ENCODE measurements around the gene IKZF3.
"Not testable (repeated sequence)": the region's sequence is repeated elsewhere in the genome, so short reads cannot be mapped to it uniquely, and the experiment has no call there.

DNA sequence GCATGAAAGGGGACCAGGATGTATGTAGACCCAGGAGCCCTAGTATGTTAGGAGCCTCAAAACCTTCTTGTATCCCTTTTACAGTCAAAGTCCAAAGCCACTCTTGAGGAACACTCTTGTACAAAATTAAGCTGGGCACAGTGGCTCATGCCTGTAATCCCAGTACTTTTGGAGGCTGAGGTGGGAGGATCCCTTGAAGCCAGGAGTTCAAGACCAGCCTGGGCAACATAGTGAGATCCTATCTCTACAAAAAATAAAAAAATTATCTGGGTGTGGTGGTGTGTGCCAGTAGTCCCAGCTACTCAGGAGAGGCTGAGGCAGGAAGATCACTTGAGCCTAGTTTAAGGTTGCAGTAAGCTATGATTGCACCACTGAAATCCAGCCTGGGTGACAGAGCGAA, 138.2 kb downstream of the IKZF3 start:
- TF ChIP-seq, protein P1, sequence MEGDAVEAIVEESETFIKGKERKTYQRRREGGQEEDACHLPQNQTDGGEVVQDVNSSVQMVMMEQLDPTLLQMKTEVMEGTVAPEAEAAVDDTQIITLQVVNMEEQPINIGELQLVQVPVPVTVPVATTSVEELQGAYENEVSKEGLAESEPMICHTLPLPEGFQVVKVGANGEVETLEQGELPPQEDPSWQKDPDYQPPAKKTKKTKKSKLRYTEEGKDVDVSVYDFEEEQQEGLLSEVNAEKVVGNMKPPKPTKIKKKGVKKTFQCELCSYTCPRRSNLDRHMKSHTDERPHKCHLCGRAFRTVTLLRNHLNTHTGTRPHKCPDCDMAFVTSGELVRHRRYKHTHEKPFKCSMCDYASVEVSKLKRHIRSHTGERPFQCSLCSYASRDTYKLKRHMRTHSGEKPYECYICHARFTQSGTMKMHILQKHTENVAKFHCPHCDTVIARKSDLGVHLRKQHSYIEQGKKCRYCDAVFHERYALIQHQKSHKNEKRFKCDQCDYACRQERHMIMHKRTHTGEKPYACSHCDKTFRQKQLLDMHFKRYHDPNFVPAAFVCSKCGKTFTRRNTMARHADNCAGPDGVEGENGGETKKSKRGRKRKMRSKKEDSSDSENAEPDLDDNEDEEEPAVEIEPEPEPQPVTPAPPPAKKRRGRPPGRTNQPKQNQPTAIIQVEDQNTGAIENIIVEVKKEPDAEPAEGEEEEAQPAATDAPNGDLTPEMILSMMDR (conservative IDR thresholded peaks at IDR 0.05; ENCODE audit: low read depth, low read length): not testable (repeated sequence)
- TF ChIP-seq EZH2 (IDR thresholded peaks at IDR 0.05; ENCODE audit: low read length, unreplicated experiment); EZH2phosphoT487 (IDR thresholded peaks at IDR 0.05; ENCODE audit: borderline replicate concordance, low read length): not testable (repeated sequence)
